Loucy (cell line): ENCODE results near the gene CSH1.
"Not testable (repeated sequence)": the region's sequence is repeated elsewhere in the genome, so short reads cannot be mapped to it uniquely, and the experiment has no call there.

Source experiments
- EZH2phosphoT487 ChIP-seq: fragments of 200-600 bp; IDR thresholded peaks from 2 replicates; pipeline ENCODE4 v1.6.1; 2018; ENCODE audit warnings: antibody characterized with exemption, mild to moderate bottlenecking, moderate library complexity, borderline replicate concordance
- TF ChIP-seq, protein P1 (sequence below): fragments of 200-600 bp; sonication (generic); conservative IDR thresholded peaks from 2 replicates; pipeline ENCODE4 v1.5.1; 2014; ENCODE audit warnings: mild to moderate bottlenecking, antibody characterized with exemption, low read length

DNA sequence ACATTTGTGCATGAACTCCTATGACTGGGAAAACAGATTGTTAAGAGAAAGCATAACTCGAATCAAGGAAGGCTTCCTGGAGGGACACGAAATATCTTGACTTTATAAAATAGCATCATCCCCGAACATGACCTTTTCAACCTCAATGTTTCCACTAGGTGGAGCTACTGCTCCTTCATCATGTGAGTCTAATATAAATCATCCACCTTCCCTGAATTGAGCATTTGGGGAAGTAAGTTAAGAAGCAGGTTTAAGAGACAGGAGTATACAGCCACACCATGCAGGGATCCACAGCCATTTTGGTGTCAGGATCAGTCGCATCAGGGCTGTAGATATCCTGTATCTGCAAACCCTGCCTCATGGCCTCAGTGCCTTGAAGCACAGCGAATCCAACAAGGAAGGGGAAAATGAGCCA is 7.4 kb upstream of the CSH1 start:
- TF ChIP-seq, protein P1, sequence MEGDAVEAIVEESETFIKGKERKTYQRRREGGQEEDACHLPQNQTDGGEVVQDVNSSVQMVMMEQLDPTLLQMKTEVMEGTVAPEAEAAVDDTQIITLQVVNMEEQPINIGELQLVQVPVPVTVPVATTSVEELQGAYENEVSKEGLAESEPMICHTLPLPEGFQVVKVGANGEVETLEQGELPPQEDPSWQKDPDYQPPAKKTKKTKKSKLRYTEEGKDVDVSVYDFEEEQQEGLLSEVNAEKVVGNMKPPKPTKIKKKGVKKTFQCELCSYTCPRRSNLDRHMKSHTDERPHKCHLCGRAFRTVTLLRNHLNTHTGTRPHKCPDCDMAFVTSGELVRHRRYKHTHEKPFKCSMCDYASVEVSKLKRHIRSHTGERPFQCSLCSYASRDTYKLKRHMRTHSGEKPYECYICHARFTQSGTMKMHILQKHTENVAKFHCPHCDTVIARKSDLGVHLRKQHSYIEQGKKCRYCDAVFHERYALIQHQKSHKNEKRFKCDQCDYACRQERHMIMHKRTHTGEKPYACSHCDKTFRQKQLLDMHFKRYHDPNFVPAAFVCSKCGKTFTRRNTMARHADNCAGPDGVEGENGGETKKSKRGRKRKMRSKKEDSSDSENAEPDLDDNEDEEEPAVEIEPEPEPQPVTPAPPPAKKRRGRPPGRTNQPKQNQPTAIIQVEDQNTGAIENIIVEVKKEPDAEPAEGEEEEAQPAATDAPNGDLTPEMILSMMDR, result peak; percentile 42; the same call in 1 of the 2 replicates
- TF ChIP-seq EZH2phosphoT487, result not testable (repeated sequence)
